ES-I3 (cell line): ENCODE results near the gene ZNF821.
"Not testable (repeated sequence)": the region's sequence is repeated elsewhere in the genome, so short reads cannot be mapped to it uniquely, and the experiment has no call there.

Experiments
- H3K36me3 ChIP-seq: 2 replicates; pipeline ENCODE4 v1.6.1; 2013; ENCODE audit warnings: mild to moderate bottlenecking, low read length, control low read depth, moderate library complexity; ENCODE audit not compliant: insufficient read depth
- H3K4me1 ChIP-seq: 2 replicates; pipeline ENCODE4 v1.6.1; 2013; ENCODE audit warnings: mild to moderate bottlenecking, control low read depth, low read length; ENCODE audit not compliant: insufficient read depth
- H3K9ac ChIP-seq: 2 replicates; pipeline ENCODE4 v1.6.1; 2013; ENCODE audit warnings: low read depth, mild to moderate bottlenecking, low read length, moderate library complexity
- H3K9me3 ChIP-seq: 2 replicates; pipeline ENCODE4 v1.6.1; 2013; ENCODE audit warnings: mild to moderate bottlenecking, low read length, moderate library complexity; ENCODE audit not compliant: control insufficient read depth, insufficient read depth

ZNF821 gene

GRCh38 chr16:71915350-71915749 is 31.4 kb upstream of the ZNF821 start:
- no peak overlapping the region for H3K9ac ChIP-seq
- no peaks in the 10 kb centered on the region for H3K9me3 ChIP-seq
- H3K4me1 ChIP-seq = no peaks in the 10 kb centered on the region
- H3K36me3 ChIP-seq = peaks cover 38% of the 10 kb centered on the region

GRCh38 chr16:71914802-71915201 is 30.8 kb upstream of the ZNF821 start:
- Histone ChIP-seq H3K9ac (no peak overlapping the region), H3K4me1 (no peaks in the 10 kb centered on the region), H3K36me3 (peaks cover 35% of the 10 kb centered on the region), H3K9me3 (no peaks in the 10 kb centered on the region)

GRCh38 chr16:71912534-71913275 is 28.7 kb upstream of the ZNF821 start:
- H3K9me3 ChIP-seq = no peaks in the 10 kb centered on the region
- no peak overlapping the region for H3K9ac ChIP-seq
- H3K36me3 ChIP-seq = peaks cover 17% of the 10 kb centered on the region
- no peaks in the 10 kb centered on the region for H3K4me1 ChIP-seq

- no peak overlapping the region for H3K9ac ChIP-seq
- no peaks in the 10 kb centered on the region for H3K9me3 ChIP-seq
- no peaks in the 10 kb centered on the region for H3K4me1 ChIP-seq
- peaks cover 6% of the 10 kb centered on the region; the same call in 1 of the 2 replicates for H3K36me3 ChIP-seq
Measured at GRCh38 chr16:71911121-71911520, 27.1 kb upstream of the ZNF821 start.

GRCh38 chr16:71905765-71906164 is 21.8 kb upstream of the ZNF821 start:
- H3K36me3 ChIP-seq, H3K9ac ChIP-seq, H3K9me3 ChIP-seq, H3K4me1 ChIP-seq: not testable (repeated sequence)

- Histone ChIP-seq H3K36me3 (no peaks in the 10 kb centered on the region), H3K4me1 (no peaks in the 10 kb centered on the region; the same call in 1 of the 2 replicates), H3K9ac (no peak overlapping the region), H3K9me3 (no peaks in the 10 kb centered on the region)
Measured at GRCh38 chr16:71904239-71904638, 20.3 kb upstream of the ZNF821 start.

GRCh38 chr16:71903608-71904007 is 19.6 kb upstream of the ZNF821 start:
- Histone ChIP-seq H3K9ac (no peak overlapping the region), H3K4me1 (no peaks in the 10 kb centered on the region; the same call in 1 of the 2 replicates), H3K36me3 (no peaks in the 10 kb centered on the region), H3K9me3 (no peaks in the 10 kb centered on the region)

- H3K36me3 ChIP-seq = no peaks in the 10 kb centered on the region
- H3K9me3 ChIP-seq = no peaks in the 10 kb centered on the region
- no peaks in the 10 kb centered on the region; the same call in 1 of the 2 replicates for H3K4me1 ChIP-seq
- H3K9ac ChIP-seq = no peak overlapping the region
Measured at GRCh38 chr16:71902656-71903365, 18.8 kb upstream of the ZNF821 start.

GRCh38 chr16:71899171-71899570 is 15.2 kb upstream of the ZNF821 start:
- no peaks in the 10 kb centered on the region; the same call in 1 of the 2 replicates for H3K36me3 ChIP-seq
- H3K9ac ChIP-seq = no peak overlapping the region
- no peaks in the 10 kb centered on the region for H3K9me3 ChIP-seq
- H3K4me1 ChIP-seq = no peaks in the 10 kb centered on the region; the same call in 1 of the 2 replicates

- Histone ChIP-seq H3K9ac (peak overlapping the region; percentile 93; the same call in 1 of the 2 replicates), H3K9me3 (no peaks in the 10 kb centered on the region), H3K4me1 (no peaks in the 10 kb centered on the region; the same call in 1 of the 2 replicates), H3K36me3 (no peaks in the 10 kb centered on the region; the same call in 1 of the 2 replicates)
Measured at GRCh38 chr16:71896764-71897368, 12.9 kb upstream of the ZNF821 start.

GRCh38 chr16:71895679-71896365 is 11.8 kb upstream of the ZNF821 start:
- Histone ChIP-seq H3K36me3 (no peaks in the 10 kb centered on the region; the same call in 1 of the 2 replicates), H3K9ac (peak overlapping the region; percentile 93), H3K9me3 (no peaks in the 10 kb centered on the region), H3K4me1 (no peaks in the 10 kb centered on the region; the same call in 1 of the 2 replicates)

GRCh38 chr16:71894921-71895678 is 11.1 kb upstream of the ZNF821 start, which contains the start of gene IST1:
Gene IST1, plus strand, starts transcription at chr16:71895531. Its CDS starts 20,110 bp downstream, at chr16:71915641.
- H3K4me1 ChIP-seq = no peaks in the 10 kb centered on the region; the same call in 1 of the 2 replicates
- H3K36me3 ChIP-seq = no peaks in the 10 kb centered on the region; the same call in 1 of the 2 replicates
- H3K9me3 ChIP-seq = no peaks in the 10 kb centered on the region
- peak within 1 kb of the TSS; percentile 93 for H3K9ac ChIP-seq

- no peaks in the 10 kb centered on the region for H3K4me1 ChIP-seq
- peak overlapping the region; percentile 93 for H3K9ac ChIP-seq
- H3K9me3 ChIP-seq = no peaks in the 10 kb centered on the region
- no peaks in the 10 kb centered on the region; the same call in 1 of the 2 replicates for H3K36me3 ChIP-seq
Measured at GRCh38 chr16:71894229-71894920, 10.4 kb upstream of the ZNF821 start.
